T-helper 1 cell treated with Interleukin-12 subunit alpha and Interleukin-12 subunit beta and Interleukin-4 antibody, amounts not matched to agents 30 ng/mL and 1 ng/mL, for 36 hours (primary cell): Measurements from ENCODE around the gene IL2. TPM values are rescaled to one million over a fixed set of nuclear protein-coding genes. Genes with fewer than 3 reads are reported as not detected.

Source experiments
- total RNA-seq: library from RNA; stranded (reverse); gene quantifications from 2 replicates; pipeline ENCODE4 v1.2.3, GENCODE V29; 2022

Gene IL2
- total RNA-seq, 1 donor from 2014 or later: 5.7 TPM

Other genes with a start within 250 kb of the IL2 start
- gene ADAD1, start 77.7 kb downstream of the IL2 start, total RNA-seq: not detected in 2 replicates
- gene IL21, start 164.3 kb upstream of the IL2 start, total RNA-seq: 29.8 and 30.1 TPM in 2 replicates